PFSK-1 (cell line): Measurements from ENCODE around the gene PCCA.

ENCODE experiments used
- SIN3A ChIP-seq: IDR thresholded peaks from 2 replicates; pipeline ENCODE4 v1.6.1; 2012; ENCODE audit warnings: mild to moderate bottlenecking, low read length, moderate library complexity, borderline replicate concordance; ENCODE audit not compliant: insufficient read depth
- TF ChIP-seq, protein P1 (sequence below), 2 experiments: IDR thresholded peaks; 2 replicates each; pipeline versions ENCODE4 v1.6.1 to v1.8.0; 2011 to 2012; ENCODE audit warnings: low read depth in 2 of 2, low read length in 2 of 2, control low read depth in 1 of 2, inconsistent platforms in 1 of 2, mild to moderate bottlenecking in 1 of 2, moderate library complexity in 1 of 2; ENCODE audit not compliant: insufficient read depth in 1 of 2

DNA sequence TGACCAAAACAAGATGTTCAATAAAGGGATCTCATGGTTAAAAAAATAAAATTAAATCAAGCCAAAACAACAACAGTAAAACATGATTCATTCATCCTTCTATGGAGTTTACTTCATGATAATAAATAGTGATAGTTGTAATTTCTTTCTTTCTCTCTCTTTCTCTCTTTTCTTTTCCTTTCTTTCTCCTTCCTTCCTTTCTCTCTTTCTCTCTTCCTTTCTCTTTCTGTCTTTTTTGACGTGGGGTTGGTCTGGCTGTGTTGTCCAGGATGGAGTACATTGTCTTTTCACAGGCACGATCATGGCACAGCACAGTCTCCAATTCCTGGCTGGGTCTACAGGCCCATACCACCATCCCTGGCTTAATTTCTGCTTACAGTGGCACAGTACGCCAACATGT lies 29.1 kb upstream of the PCCA start:
- TF ChIP-seq, protein P1, sequence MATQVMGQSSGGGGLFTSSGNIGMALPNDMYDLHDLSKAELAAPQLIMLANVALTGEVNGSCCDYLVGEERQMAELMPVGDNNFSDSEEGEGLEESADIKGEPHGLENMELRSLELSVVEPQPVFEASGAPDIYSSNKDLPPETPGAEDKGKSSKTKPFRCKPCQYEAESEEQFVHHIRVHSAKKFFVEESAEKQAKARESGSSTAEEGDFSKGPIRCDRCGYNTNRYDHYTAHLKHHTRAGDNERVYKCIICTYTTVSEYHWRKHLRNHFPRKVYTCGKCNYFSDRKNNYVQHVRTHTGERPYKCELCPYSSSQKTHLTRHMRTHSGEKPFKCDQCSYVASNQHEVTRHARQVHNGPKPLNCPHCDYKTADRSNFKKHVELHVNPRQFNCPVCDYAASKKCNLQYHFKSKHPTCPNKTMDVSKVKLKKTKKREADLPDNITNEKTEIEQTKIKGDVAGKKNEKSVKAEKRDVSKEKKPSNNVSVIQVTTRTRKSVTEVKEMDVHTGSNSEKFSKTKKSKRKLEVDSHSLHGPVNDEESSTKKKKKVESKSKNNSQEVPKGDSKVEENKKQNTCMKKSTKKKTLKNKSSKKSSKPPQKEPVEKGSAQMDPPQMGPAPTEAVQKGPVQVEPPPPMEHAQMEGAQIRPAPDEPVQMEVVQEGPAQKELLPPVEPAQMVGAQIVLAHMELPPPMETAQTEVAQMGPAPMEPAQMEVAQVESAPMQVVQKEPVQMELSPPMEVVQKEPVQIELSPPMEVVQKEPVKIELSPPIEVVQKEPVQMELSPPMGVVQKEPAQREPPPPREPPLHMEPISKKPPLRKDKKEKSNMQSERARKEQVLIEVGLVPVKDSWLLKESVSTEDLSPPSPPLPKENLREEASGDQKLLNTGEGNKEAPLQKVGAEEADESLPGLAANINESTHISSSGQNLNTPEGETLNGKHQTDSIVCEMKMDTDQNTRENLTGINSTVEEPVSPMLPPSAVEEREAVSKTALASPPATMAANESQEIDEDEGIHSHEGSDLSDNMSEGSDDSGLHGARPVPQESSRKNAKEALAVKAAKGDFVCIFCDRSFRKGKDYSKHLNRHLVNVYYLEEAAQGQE (IDR thresholded peaks at IDR 0.05; ENCODE audit: insufficient read depth in 1 of 2, low read depth in 2 of 2, low read length in 2 of 2), result no peak
- no peak for TF ChIP-seq SIN3A
